NCI-H510A (cell line): ENCODE measurements around the gene ZKSCAN2.

Experiments
- DNase-seq: peaks from one replicate; lab custom pipeline; 2025; lab: John Stamatoyannopoulos, UW

Gene ZKSCAN2

GRCh38 chr16:25257470-25257955 lies at the start of gene ZKSCAN2:
Gene ZKSCAN2 (minus strand): TSS chr16:25257845. CDS start chr16:25257127, 718 bp downstream.
- peak; percentile 93 for DNase-seq

GRCh38 chr16:25299792-25300590 lies 42.3 kb upstream of the ZKSCAN2 start:
- DNase-seq = no peak

- peak; percentile 32 for DNase-seq
Measured at GRCh38 chr16:25298165-25298872, 40.7 kb upstream of the ZKSCAN2 start.

GRCh38 chr16:25297151-25297787 lies 39.6 kb upstream of the ZKSCAN2 start:
- no peak for DNase-seq

GRCh38 chr16:25291580-25291979 lies 33.9 kb upstream of the ZKSCAN2 start:
- no peak for DNase-seq

- DNase-seq = no peak
Measured at GRCh38 chr16:25289466-25289865, 31.8 kb upstream of the ZKSCAN2 start.

- no peak for DNase-seq
Measured at GRCh38 chr16:25279491-25279890, 21.8 kb upstream of the ZKSCAN2 start.

- DNase-seq = no peak
Measured at GRCh38 chr16:25271421-25271820, 13.8 kb upstream of the ZKSCAN2 start.

- DNase-seq = no peak
Measured at GRCh38 chr16:25270577-25270976, 12.9 kb upstream of the ZKSCAN2 start.

GRCh38 chr16:25269879-25270278 lies 12.2 kb upstream of the ZKSCAN2 start:
- DNase-seq = no peak

- no peak for DNase-seq
Measured at GRCh38 chr16:25265968-25266367, 8.3 kb upstream of the ZKSCAN2 start.

GRCh38 chr16:25264597-25264996 lies 7.0 kb upstream of the ZKSCAN2 start:
- DNase-seq = no peak

GRCh38 chr16:25260416-25260815 lies 2.8 kb upstream of the ZKSCAN2 start:
- no peak for DNase-seq

- DNase-seq = no peak
Measured at GRCh38 chr16:25258861-25259179, 1.2 kb upstream of the ZKSCAN2 start.

- peak; percentile 97 for DNase-seq
Measured at GRCh38 chr16:25257956-25258860, 563 bp upstream of the ZKSCAN2 start.

GRCh38 chr16:25256695-25257469 lies 763 bp downstream of the ZKSCAN2 start:
- DNase-seq = no peak

GRCh38 chr16:25253322-25253721 lies 4.3 kb downstream of the ZKSCAN2 start:
- DNase-seq = no peak

- no peak for DNase-seq
Measured at GRCh38 chr16:25250467-25250866, 7.2 kb downstream of the ZKSCAN2 start.

GRCh38 chr16:25235991-25236390 lies 21.7 kb downstream of the ZKSCAN2 start:
- no peak for DNase-seq

- no peak for DNase-seq
Measured at GRCh38 chr16:25228372-25228771, 29.3 kb downstream of the ZKSCAN2 start.

GRCh38 chr16:25224731-25225319 lies 32.8 kb downstream of the ZKSCAN2 start:
- DNase-seq = no peak
